HG03066 (cell line): Measurements from ENCODE around the gene C2CD4A.

Experiments
- ATAC-seq: cut with Tn5 transposase; IDR thresholded peaks from one replicate; pipeline ENCODE4 v1.9.1; 2021; ENCODE audit warnings: low read depth; ENCODE audit not compliant: unreplicated experiment

The C2CD4A gene

GRCh38 chr15:62059816-62060112, 7.0 kb upstream of the C2CD4A start:
- ATAC-seq = peak; percentile 76

- ATAC-seq = peak; percentile 83
These were observed 6.5 kb upstream of the C2CD4A start, which contains the start of gene VPS13C for GRCh38 chr15:62060113-62060895. Gene VPS13C, minus strand, starts transcription at chr15:62060447. Its CDS starts 73 bp downstream, at chr15:62060374.

- no peak for ATAC-seq
These were observed 5.9 kb upstream of the C2CD4A start for GRCh38 chr15:62060896-62061280.

DNA sequence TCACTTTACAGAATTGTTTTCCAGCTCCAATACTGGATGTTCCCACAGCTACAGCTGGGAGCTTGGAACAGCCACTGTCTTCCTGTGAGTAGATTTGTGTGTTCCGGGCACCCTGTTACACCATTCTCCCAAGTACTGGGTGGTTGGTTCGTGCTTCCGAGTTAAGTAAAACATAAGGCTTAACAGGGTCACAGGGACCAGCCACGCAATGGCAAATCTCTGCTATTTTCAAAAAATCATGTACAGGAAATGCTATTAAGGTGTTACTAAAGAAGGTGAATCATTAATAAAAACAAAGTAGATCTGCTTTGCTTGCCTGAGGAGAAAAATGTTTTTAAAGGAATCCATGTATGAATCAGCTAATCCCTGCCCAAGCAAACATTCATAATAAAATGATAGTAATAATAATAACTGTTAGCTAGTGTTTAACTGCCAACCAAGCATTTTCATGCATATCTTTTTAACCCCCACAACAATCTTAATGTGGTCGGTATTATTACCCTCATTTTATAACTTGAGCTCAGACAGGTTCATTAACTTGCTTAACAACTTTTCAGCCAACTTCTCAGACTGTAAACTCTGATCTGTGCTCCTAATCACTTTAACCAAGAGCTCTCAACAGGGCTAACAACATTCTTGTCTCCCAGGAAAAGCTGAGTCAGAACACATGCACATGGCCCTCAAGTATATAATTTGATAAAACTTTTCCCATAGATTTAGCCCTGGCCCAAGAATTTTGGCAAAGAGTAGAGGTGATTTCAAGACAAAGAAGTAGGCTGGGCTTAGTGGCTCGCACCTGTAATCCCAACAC, 2.7 kb upstream of the C2CD4A start:
- ATAC-seq = no peak

DNA sequence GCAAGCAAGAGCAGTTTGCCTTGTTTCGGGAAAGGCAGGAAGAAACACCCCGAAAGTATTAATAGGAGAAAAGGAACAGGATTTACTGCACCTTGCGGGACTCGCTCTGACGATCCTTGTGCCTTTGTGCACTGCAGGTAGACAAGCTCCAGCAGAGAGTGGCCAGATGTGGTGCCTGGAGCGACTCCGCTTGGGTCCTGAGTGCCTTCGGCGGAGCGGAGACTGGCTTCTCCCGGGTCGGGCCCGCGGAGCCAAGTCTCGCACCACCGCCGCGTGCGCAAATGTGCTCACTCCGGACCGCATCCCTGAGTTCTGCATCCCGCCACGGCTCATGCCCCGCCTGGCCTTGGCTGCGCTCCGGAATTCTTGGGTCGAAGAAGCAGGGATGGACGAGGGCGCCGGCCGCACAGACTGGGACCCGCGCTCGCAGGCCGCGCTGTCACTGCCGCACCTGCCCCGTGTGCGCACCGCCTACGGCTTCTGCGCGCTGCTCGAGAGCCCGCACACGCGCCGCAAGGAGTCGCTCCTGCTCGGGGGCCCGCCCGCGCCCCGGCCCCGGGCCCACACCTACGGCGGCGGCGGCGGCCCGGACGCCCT, 769 bp downstream of the C2CD4A start:
- no peak for ATAC-seq

DNA sequence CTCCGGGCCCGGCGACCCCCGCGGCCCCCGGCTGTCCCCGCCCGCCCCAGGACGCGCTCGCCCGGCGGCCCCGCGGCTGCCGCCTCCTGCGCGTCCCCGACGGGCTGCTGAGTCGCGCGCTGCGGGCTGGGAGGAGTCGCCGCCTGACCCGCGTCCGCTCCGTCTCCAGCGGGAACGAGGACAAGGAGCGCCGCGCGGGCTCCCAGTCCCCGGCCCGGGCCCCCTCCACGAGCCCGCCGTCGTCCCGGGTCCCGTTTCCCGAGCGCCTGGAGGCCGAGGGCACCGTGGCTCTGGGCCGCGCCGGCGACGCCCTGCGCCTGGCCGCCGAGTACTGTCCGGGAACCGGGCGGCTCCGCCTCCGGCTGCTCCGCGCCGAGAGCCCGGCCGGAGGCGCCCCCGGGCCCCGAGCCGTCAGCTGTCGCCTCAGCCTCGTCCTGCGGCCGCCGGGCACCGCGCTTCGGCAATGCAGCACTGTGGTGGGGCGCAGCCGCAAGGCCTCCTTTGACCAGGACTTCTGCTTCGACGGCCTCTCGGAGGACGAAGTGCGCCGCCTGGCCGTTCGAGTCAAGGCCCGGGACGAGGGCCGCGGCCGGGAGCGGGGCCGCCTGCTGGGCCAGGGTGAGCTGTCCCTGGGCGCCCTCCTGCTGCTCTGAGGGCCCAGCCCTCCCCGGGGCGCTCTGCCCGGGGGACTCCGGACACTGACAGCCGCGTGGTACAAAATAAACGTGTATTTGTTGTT, 1.5 kb downstream of the C2CD4A start:
- ATAC-seq = no peak

- ATAC-seq = no peak
These were observed 2.0 kb downstream of the C2CD4A start for GRCh38 chr15:62068810-62069167.

DNA sequence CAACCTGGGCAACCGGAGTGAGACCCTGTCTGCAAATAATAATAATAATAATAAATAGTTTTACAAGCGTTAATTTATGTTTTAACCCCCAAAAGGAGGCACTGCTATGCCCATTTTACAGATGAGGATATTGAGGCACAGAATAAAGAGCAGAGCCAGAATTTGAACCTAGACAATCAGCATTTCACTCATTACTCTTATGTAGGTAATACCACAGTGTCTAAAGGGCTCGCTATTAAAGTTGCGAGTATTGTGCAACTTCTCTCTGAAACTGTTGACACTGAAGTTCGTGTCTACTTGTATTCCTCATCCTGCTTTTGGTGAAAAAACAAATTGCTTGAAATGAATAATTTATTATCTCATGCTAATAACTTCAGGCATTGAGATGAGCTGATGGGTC, 2.8 kb downstream of the C2CD4A start:
- no peak for ATAC-seq

- ATAC-seq = no peak
These were observed 5.0 kb downstream of the C2CD4A start for GRCh38 chr15:62071711-62072308.

GRCh38 chr15:62075595-62076277, 9.0 kb downstream of the C2CD4A start:
- no peak for ATAC-seq

DNA sequence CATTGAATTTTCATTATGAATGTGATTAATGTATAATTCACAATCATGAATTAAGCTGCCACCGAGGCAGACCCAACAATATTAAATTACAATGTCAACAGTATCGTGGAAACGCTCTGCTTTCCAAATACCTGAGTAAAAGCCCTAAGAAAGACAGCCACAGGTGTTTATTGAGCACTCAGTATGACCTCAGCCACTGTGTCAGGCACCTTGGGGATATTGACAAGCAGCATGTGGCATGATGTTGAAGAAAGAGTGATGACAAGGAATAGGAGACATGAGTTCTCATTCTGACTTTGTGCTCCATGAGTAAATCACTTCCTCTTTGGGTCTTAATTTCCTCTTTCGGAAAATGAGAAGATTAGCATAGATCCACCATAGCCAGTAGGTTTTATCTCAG, 12.8 kb downstream of the C2CD4A start:
- ATAC-seq = no peak

- ATAC-seq = no peak
These were observed 16.7 kb downstream of the C2CD4A start for GRCh38 chr15:62083194-62084154.

GRCh38 chr15:62085740-62086139, 19.0 kb downstream of the C2CD4A start:
- no peak for ATAC-seq

GRCh38 chr15:62087671-62088352, 21.0 kb downstream of the C2CD4A start:
- no peak for ATAC-seq

- ATAC-seq = no peak
These were observed 21.5 kb downstream of the C2CD4A start for GRCh38 chr15:62088353-62088693.

DNA sequence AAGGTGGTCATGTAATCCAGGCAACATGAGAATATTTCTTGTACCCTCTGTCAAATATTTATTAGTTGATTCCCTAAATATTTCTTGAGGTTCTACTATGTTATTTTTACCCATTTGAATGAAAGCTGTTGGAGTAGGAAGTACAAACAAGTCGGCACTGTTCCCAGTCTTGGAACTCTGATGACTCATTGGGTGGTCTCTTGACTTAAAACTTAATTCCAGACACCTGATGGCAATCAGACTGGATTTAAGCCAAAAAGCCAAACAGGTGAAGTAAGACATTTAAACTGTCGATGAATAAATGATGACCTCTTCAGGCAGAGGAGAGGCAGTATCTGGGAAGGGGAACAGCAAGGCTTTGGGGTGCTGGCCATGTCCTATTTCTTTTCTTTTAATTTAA, 22.8 kb downstream of the C2CD4A start:
- ATAC-seq = no peak

DNA sequence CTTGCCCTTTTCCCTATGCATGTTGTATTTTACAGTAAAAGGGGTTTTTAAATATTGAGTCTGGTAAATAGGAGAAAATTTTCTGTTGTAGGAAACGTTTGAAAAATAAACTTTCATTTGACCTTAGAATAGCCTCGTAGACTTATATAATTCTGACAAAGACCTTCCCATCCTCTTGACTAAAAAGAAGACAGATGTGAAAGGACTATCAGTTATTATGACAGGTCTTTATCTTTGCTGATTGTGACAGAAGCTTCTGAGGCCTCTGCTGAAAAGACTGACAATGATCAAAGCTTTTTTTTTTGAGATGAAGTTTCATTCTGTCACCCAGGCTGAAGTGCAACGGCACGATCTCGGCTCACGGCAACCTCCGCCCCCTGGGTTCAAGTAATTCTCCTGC, 24.2 kb downstream of the C2CD4A start:
- no peak for ATAC-seq

GRCh38 chr15:62093809-62094208, 27.0 kb downstream of the C2CD4A start:
- no peak for ATAC-seq

GRCh38 chr15:62094388-62094787, 27.6 kb downstream of the C2CD4A start:
- no peak for ATAC-seq
